ENCODE measurements around the gene RAX2.

The RAX2 gene

GRCh38 chr19:3808420-3809143 lies 36.6 kb upstream of the RAX2 start:
- DNase-seq (ENCODE audit: insufficient read length, low spot score) = no peak
- no peak for FAIRE-seq
- TF ChIP-seq, protein P1, sequence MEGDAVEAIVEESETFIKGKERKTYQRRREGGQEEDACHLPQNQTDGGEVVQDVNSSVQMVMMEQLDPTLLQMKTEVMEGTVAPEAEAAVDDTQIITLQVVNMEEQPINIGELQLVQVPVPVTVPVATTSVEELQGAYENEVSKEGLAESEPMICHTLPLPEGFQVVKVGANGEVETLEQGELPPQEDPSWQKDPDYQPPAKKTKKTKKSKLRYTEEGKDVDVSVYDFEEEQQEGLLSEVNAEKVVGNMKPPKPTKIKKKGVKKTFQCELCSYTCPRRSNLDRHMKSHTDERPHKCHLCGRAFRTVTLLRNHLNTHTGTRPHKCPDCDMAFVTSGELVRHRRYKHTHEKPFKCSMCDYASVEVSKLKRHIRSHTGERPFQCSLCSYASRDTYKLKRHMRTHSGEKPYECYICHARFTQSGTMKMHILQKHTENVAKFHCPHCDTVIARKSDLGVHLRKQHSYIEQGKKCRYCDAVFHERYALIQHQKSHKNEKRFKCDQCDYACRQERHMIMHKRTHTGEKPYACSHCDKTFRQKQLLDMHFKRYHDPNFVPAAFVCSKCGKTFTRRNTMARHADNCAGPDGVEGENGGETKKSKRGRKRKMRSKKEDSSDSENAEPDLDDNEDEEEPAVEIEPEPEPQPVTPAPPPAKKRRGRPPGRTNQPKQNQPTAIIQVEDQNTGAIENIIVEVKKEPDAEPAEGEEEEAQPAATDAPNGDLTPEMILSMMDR (IDR thresholded peaks at IDR 0.05; ENCODE audit: insufficient read depth, missing control alignments) = no peak

DNA sequence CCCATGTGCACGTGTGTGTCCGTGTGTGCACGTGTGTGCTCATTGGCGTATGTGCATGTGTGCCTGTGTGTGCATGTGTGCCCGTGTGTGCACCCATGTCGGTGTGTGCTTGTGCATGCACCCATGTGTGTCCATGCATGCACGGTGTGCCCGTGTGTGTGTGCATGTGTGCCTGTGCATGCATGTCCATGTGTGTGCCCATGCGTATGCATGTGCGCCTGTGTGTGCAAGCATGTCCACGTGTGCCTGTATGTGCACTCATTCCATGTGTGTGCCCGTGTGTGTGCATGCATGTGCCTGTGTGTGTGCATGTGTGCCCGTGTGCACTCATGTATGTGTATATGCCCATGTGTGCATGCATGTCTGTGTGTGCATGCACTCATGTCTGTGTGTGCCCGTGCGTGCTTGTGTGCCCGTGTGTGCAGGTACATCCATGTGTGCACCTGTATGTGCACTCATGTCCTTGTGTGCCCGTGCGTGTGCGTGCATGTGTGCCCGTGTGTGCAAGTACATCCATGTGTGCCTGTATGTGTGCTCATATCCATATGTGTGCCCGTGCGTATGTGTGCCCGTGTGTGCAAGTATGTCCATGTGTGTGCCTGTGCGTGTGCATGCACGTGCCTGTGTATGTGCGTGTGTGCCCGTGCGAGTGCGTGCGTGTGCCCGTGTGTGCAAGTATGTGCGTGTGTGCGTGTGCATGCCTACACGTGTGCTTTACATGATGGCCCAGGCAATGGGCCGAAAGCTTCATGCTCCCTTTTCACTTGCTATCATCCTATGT lies 35.7 kb upstream of the RAX2 start:
- TF ChIP-seq, protein P1 (IDR thresholded peaks at IDR 0.05; ENCODE audit: insufficient read depth, missing control alignments) = no peak
- DNase-seq (ENCODE audit: insufficient read length, low spot score) = no peak
- no peak for FAIRE-seq

DNA sequence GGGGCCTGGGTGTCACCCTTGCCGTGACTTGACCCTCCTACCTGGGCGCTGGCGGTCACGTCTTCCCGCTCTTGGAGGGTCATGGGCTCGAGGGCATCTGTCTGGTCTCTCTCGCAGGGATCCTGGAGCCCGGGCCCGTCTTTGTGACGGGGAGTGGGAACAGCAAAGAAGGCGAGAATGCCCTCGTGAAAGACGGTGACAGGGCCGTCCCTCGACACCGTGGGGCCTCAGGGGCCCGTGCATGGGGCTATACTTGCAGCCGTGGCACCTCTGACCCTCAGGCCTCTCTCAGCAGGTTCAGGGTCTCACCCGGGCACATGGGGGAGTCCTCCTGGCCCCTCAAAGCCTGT lies 35.1 kb upstream of the RAX2 start:
- TF ChIP-seq, protein P1 (IDR thresholded peaks at IDR 0.05; ENCODE audit: insufficient read depth, missing control alignments) = no peak
- no peak for FAIRE-seq
- no peak for DNase-seq (ENCODE audit: insufficient read length, low spot score)

GRCh38 chr19:3805859-3806258 lies 33.8 kb upstream of the RAX2 start:
- no peak for DNase-seq (ENCODE audit: insufficient read length, low spot score)
- TF ChIP-seq, protein P1 (IDR thresholded peaks at IDR 0.05; ENCODE audit: insufficient read depth, missing control alignments) = no peak
- FAIRE-seq = no peak

- no peak for FAIRE-seq
- no peak for DNase-seq (ENCODE audit: insufficient read length, low spot score)
- TF ChIP-seq, protein P1 (IDR thresholded peaks at IDR 0.05; ENCODE audit: insufficient read depth, missing control alignments) = no peak
Observed at GRCh38 chr19:3804429-3804828, 32.4 kb upstream of the RAX2 start.

GRCh38 chr19:3803986-3804385 lies 32.0 kb upstream of the RAX2 start:
- DNase-seq (ENCODE audit: insufficient read length, low spot score) = no peak
- no peak for FAIRE-seq
- TF ChIP-seq, protein P1 (IDR thresholded peaks at IDR 0.05; ENCODE audit: insufficient read depth, missing control alignments) = no peak

All from D721Med (cell line).